PC-9 (cell line): ENCODE data around the gene SIGLEC7. TPM values are rescaled to one million over a fixed set of nuclear protein-coding genes. Genes with fewer than 3 reads are reported as not detected.

Experiments used
- BruUV-seq: library from RNA; stranded (reverse); fragments of 400-500 nt; replicated peaks from 2 replicates; lab custom pipeline; 2021; lab: Mats Ljungman, UMichigan
- CTCF ChIA-PET: fragments of 300-600 bp; sonication (Branson Sonifier 250); formaldehyde crosslinking; loops from one replicate; lab custom pipeline; 2022; ENCODE audit warnings: antibody characterized with exemption; lab: Charles Lee
- POLR2A ChIA-PET: fragments of 300-600 bp; sonication (Branson Sonifier 250); formaldehyde crosslinking; loops from one replicate; lab custom pipeline; 2022; ENCODE audit warnings: antibody characterized with exemption; ENCODE audit not compliant: unreplicated experiment; lab: Charles Lee
- DNase-seq, 2 experiments: peaks; one replicate each; pipeline versions ENCODE4 v3.0.0 to v3.0.0-alpha.2; 2015 to 2022; ENCODE audit warnings: mixed read lengths in 1 of 2
- H2AFZ ChIP-seq: fragments of 200-600 bp; sonication (generic); 2 replicates; pipeline ENCODE4 v1.8.1; 2017; ENCODE audit warnings: antibody characterized with exemption
- H3F3A ChIP-seq: fragments of 200-600 bp; sonication (generic); 2 replicates; pipeline ENCODE4 v1.8.1; 2017; ENCODE audit warnings: antibody characterized with exemption, mild to moderate bottlenecking, low read depth; ENCODE audit not compliant: insufficient read depth
- H3K27ac ChIP-seq: fragments of 200-600 bp; sonication (generic); 2 replicates; pipeline ENCODE4 v1.6.1; 2016; ENCODE audit warnings: mixed run types
- H3K27me3 ChIP-seq: fragments of 200-600 bp; sonication (generic); 2 replicates; pipeline ENCODE4 v1.6.1; 2016; ENCODE audit warnings: low read depth, mixed run types; ENCODE audit not compliant: insufficient read depth
- H3K36me3 ChIP-seq: fragments of 200-600 bp; sonication (generic); 2 replicates; pipeline ENCODE4 v1.6.1; 2016; ENCODE audit warnings: low read depth, mixed run types
- H3K4me1 ChIP-seq: fragments of 200-600 bp; sonication (generic); replicated peaks from 2 replicates; pipeline ENCODE4 v1.6.1; 2016; ENCODE audit warnings: mixed run types; ENCODE audit not compliant: insufficient read depth
- H3K4me2 ChIP-seq: fragments of 200-600 bp; sonication (generic); 2 replicates; pipeline ENCODE4 v1.6.1; 2017; ENCODE audit warnings: mixed run types
- H3K4me3 ChIP-seq: fragments of 200-600 bp; sonication (generic); 2 replicates; pipeline ENCODE4 v1.6.1; 2016; ENCODE audit warnings: mixed run types
- H3K79me2 ChIP-seq: fragments of 200-600 bp; sonication (generic); 2 replicates; pipeline ENCODE4 v1.6.1; 2017; ENCODE audit warnings: low read depth, mixed run types
- H3K9me2 ChIP-seq: fragments of 200-600 bp; sonication (generic); 2 replicates; pipeline ENCODE4 v1.8.1; 2017; ENCODE audit warnings: mild to moderate bottlenecking; ENCODE audit not compliant: insufficient read depth
- H3K9me3 ChIP-seq: fragments of 200-600 bp; sonication (generic); 2 replicates; pipeline ENCODE4 v1.8.1; 2016; ENCODE audit warnings: low read depth; ENCODE audit not compliant: insufficient read depth
- H4K20me1 ChIP-seq: fragments of 200-600 bp; sonication (generic); 2 replicates; pipeline ENCODE4 v1.8.1; 2017; ENCODE audit not compliant: insufficient read depth
- EZH2 ChIP-seq: fragments of 200-600 bp; sonication (generic); IDR thresholded peaks from 2 replicates; pipeline ENCODE4 v1.8.0; 2017; ENCODE audit warnings: antibody characterized with exemption, low read depth
- intact Hi-C: fragments of 100-400 bp; cut with micrococcal nuclease; formaldehyde crosslinking; loops from one replicate; pipeline ENCODE4 v1.10.0; 2022; ENCODE audit not compliant: unreplicated experiment
- total RNA-seq: library from RNA; stranded (reverse); gene quantifications from 2 replicates; pipeline ENCODE4 v1.2.3, GENCODE V29; 2021
- TF ChIP-seq, protein P1 (sequence below): fragments of 200-600 bp; sonication (generic); conservative IDR thresholded peaks from 2 replicates; pipeline ENCODE4 v1.6.1; 2017; ENCODE audit warnings: mixed run types, antibody characterized with exemption, mild to moderate bottlenecking, moderate library complexity

Gene SIGLEC7
- total RNA-seq, 1 experiment from 2014 or later, result not detected

DNA sequence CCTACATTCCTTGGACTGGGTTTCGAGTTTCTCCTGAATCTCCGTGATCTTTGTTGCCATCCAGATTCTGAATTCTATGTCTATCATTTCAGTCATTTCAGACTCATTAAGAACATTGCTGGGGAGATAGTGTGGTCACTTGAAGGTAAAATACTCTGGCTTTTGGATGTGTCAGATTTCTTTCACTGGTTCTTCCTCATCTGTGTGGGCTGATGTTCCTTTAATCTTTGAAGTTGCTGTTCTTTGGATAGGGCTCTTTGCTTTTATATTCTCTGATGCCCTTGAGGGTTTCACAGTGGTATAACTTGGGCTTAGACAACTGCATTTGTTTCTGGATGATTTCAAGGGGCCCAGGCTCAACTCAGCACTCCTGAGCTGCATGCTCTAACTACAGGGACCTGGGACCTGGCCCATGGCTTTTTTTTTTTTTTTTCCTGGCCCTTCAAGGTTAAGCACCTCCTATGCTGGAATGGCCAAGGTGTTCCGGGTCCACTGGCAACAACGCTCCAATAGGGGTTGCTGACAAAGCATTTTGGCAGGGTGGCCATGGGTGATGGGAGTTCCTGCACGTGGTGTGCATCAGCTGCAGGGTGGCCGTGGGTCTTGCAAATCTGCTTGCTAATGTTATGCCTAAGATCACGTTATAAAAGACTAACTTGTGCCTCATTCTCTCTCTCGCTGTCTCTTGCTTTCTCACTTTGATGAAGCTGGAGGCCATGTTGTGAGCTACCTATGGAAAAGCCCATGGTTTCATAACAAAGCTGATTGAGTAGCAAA lies 5.9 kb upstream of the SIGLEC7 start:
- Histone ChIP-seq H3K27me3 (peaks cover 90% of the 10 kb centered on the region), H3K4me2 (no peak overlapping the region), H3K36me3 (no peaks in the 10 kb centered on the region), H4K20me1 (no peaks in the 10 kb centered on the region), H3F3A (no peaks in the 10 kb centered on the region), H3K79me2 (no peaks in the 10 kb centered on the region), H3K27ac (no peak overlapping the region), H3K9me2 (no peaks in the 10 kb centered on the region), H3K9me3 (peaks cover 8% of the 10 kb centered on the region; the same call in 1 of the 2 replicates), H3K4me1 (no peaks in the 10 kb centered on the region), H2AFZ (no peak overlapping the region), H3K4me3 (no peak overlapping the region)
- intact Hi-C loops, result no loop called here
- ChIA-PET POLR2A (no interaction called here), CTCF (no interaction called here)
- TF ChIP-seq EZH2, result no peak
- TF ChIP-seq, protein P1, sequence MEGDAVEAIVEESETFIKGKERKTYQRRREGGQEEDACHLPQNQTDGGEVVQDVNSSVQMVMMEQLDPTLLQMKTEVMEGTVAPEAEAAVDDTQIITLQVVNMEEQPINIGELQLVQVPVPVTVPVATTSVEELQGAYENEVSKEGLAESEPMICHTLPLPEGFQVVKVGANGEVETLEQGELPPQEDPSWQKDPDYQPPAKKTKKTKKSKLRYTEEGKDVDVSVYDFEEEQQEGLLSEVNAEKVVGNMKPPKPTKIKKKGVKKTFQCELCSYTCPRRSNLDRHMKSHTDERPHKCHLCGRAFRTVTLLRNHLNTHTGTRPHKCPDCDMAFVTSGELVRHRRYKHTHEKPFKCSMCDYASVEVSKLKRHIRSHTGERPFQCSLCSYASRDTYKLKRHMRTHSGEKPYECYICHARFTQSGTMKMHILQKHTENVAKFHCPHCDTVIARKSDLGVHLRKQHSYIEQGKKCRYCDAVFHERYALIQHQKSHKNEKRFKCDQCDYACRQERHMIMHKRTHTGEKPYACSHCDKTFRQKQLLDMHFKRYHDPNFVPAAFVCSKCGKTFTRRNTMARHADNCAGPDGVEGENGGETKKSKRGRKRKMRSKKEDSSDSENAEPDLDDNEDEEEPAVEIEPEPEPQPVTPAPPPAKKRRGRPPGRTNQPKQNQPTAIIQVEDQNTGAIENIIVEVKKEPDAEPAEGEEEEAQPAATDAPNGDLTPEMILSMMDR, result no peak
- BruUV-seq, result no TSS peak
- DNase-seq, result no peak

DNA sequence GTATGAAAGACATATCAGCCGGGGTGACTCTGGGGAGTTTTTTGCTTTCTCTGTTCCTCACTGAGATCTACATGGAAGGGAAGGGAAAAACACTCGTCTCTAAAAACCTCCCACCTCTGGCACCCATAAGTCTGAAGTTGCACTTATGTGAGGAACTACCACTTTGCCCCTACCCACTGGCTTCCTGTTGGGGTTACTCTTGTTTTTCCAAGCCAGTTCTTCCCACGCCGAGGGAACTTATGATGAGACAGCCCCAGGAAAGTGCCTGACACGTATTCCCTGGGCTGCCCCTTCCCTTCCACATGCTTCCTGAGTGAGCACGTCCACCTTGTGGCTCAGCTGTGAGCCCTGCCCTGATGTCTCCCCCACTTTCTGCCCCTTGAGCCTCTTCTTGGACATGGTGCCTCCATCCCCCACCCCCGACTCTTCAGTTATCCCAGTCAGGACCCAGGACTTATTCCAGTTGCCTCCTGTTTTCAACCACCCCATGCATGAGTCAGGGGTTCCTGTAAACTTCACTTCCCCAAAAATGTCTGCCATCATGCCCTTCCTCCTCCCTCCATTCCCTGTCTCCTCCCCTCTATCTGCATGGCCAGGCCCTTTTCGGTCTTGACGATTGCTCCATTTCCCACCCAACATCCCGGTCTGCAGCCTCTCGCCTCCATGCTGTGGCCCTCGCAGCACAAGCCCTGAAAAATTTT lies 5.1 kb upstream of the SIGLEC7 start:
- Histone ChIP-seq H3K36me3 (no peaks in the 10 kb centered on the region), H3F3A (no peaks in the 10 kb centered on the region), H3K4me2 (no peak overlapping the region), H2AFZ (no peak overlapping the region), H3K79me2 (no peaks in the 10 kb centered on the region), H3K9me2 (no peaks in the 10 kb centered on the region), H3K27me3 (peaks cover 93% of the 10 kb centered on the region), H4K20me1 (no peaks in the 10 kb centered on the region), H3K27ac (no peak overlapping the region), H3K9me3 (peaks cover 8% of the 10 kb centered on the region; the same call in 1 of the 2 replicates), H3K4me3 (no peak overlapping the region), H3K4me1 (no peaks in the 10 kb centered on the region)
- no TSS peak for BruUV-seq
- DNase-seq, result no peak
- TF ChIP-seq, protein P1, result no peak
- no peak for TF ChIP-seq EZH2
- POLR2A ChIA-PET, result no interaction called here
- CTCF ChIA-PET, result no interaction called here
- intact Hi-C loops, result no loop called here

DNA sequence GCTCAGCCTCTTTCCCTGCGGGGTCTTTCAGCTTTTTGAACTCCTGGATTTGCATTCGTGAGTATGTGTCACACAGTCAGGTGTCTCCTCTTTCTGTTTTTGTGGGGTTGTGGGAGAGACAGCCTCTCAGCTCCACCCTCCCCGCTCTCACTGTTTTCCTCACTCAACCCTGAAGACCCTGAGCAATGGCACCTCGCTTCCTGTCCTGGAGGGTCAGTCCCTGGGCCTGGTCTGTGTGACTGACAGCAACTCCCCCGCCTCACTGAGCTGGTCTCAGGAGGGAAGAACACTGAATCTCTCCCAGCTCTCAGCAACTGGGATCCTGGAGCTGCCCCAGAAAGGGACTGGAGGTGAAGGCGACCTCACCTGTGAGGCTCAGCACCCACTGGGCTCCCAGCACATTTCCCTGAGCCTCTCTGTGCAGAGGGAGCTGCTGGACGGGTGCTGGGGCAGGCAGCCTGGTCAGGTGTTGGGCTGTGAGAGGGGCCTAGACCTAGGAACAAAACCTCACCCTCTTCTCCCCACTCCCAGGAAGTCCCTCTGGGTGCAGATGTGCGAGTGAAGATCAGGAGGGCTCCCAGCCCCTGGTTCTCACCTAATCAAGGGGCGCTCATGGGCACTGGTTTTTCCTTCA lies 4.2 kb upstream of the SIGLEC7 start:
- Histone ChIP-seq H3K36me3 (no peaks in the 10 kb centered on the region), H3K9me3 (peaks cover 8% of the 10 kb centered on the region; the same call in 1 of the 2 replicates), H3K4me1 (no peaks in the 10 kb centered on the region), H3K9me2 (no peaks in the 10 kb centered on the region), H3F3A (no peaks in the 10 kb centered on the region), H3K79me2 (no peaks in the 10 kb centered on the region), H3K4me3 (no peak overlapping the region), H3K4me2 (no peak overlapping the region), H4K20me1 (no peaks in the 10 kb centered on the region), H3K27ac (no peak overlapping the region), H2AFZ (no peak overlapping the region), H3K27me3 (peaks cover 95% of the 10 kb centered on the region)
- intact Hi-C loops, result no loop called here
- CTCF ChIA-PET, result no interaction called here
- BruUV-seq, result no TSS peak
- POLR2A ChIA-PET, result no interaction called here
- no peak for DNase-seq
- TF ChIP-seq, protein P1, result no peak
- no peak for TF ChIP-seq EZH2
